RWPE2 (cell line): Measurements from ENCODE around the gene DENND2A.

Source experiments
- ATAC-seq: fragments of 200-7000 bp; cut with Tn5 transposase; 3 replicates; pipeline ENCODE4 v1.9.1; 2021; ENCODE audit warnings: low read depth
- DNase-seq: peaks from one replicate; pipeline ENCODE4 v3.0.0-alpha.2; 2020; ENCODE audit warnings: low spot score
- H3K27ac ChIP-seq: fragments of 450-650 bp; 2 replicates; pipeline ENCODE4 v1.5.1; 2017; ENCODE audit warnings: mild to moderate bottlenecking; ENCODE audit not compliant: poor library complexity, severe bottlenecking
- H3K27me3 ChIP-seq: fragments of 250-450 bp; sonication (Bioruptor Pico); 2 replicates; pipeline ENCODE4 v1.5.1; 2021; ENCODE audit warnings: mild to moderate bottlenecking, moderate library complexity; ENCODE audit not compliant: insufficient read depth, poor library complexity, severe bottlenecking
- H3K36me3 ChIP-seq: fragments of 250-450 bp; sonication (Bioruptor Pico); 2 replicates; pipeline ENCODE4 v1.5.1; 2020; ENCODE audit warnings: low read depth, mild to moderate bottlenecking, moderate library complexity
- H3K4me1 ChIP-seq: fragments of 250-450 bp; sonication (Bioruptor Pico); 2 replicates; pipeline ENCODE4 v1.5.1; 2021; ENCODE audit warnings: mild to moderate bottlenecking, moderate library complexity; ENCODE audit not compliant: insufficient read depth, poor library complexity, severe bottlenecking
- H3K4me3 ChIP-seq: fragments of 250-450 bp; sonication (Bioruptor Pico); 2 replicates; pipeline ENCODE4 v1.5.1; 2021; ENCODE audit warnings: mild to moderate bottlenecking, moderate library complexity; ENCODE audit not compliant: severe bottlenecking
- H3K9me3 ChIP-seq: fragments of 250-450 bp; sonication (Bioruptor Pico); 2 replicates; pipeline ENCODE4 v1.5.1; 2021; ENCODE audit warnings: mild to moderate bottlenecking, moderate library complexity; ENCODE audit not compliant: severe bottlenecking
- TF ChIP-seq, protein P1 (sequence below): fragments of 450-650 bp; IDR thresholded peaks from one replicate; pipeline ENCODE4 v1.5.1; 2017; ENCODE audit warnings: mild to moderate bottlenecking, moderate library complexity; ENCODE audit not compliant: poor library complexity, severe bottlenecking

The DENND2A gene

GRCh38 chr7:140659856-140660255, 19.2 kb upstream of the DENND2A start:
- H3K9me3 ChIP-seq = no peaks in the 10 kb centered on the region
- no peak overlapping the region for H3K27ac ChIP-seq
- no peaks in the 10 kb centered on the region for H3K4me1 ChIP-seq
- H3K4me3 ChIP-seq = no peak overlapping the region
- peak; percentile 23; the same call in 1 of the 3 replicates for ATAC-seq
- H3K27me3 ChIP-seq = no peaks in the 10 kb centered on the region
- H3K36me3 ChIP-seq = no peaks in the 10 kb centered on the region
- no peak for DNase-seq
- TF ChIP-seq, protein P1, sequence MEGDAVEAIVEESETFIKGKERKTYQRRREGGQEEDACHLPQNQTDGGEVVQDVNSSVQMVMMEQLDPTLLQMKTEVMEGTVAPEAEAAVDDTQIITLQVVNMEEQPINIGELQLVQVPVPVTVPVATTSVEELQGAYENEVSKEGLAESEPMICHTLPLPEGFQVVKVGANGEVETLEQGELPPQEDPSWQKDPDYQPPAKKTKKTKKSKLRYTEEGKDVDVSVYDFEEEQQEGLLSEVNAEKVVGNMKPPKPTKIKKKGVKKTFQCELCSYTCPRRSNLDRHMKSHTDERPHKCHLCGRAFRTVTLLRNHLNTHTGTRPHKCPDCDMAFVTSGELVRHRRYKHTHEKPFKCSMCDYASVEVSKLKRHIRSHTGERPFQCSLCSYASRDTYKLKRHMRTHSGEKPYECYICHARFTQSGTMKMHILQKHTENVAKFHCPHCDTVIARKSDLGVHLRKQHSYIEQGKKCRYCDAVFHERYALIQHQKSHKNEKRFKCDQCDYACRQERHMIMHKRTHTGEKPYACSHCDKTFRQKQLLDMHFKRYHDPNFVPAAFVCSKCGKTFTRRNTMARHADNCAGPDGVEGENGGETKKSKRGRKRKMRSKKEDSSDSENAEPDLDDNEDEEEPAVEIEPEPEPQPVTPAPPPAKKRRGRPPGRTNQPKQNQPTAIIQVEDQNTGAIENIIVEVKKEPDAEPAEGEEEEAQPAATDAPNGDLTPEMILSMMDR = no peak

- no peaks in the 10 kb centered on the region for H3K27me3 ChIP-seq
- H3K36me3 ChIP-seq = no peaks in the 10 kb centered on the region
- H3K27ac ChIP-seq = no peak overlapping the region
- DNase-seq (no peak), ATAC-seq (no peak)
- TF ChIP-seq, protein P1 = no peak
- no peaks in the 10 kb centered on the region for H3K4me1 ChIP-seq
- no peak overlapping the region for H3K4me3 ChIP-seq
- H3K9me3 ChIP-seq = no peaks in the 10 kb centered on the region
These were observed 17.3 kb upstream of the DENND2A start for GRCh38 chr7:140657891-140658290.

- Histone ChIP-seq H3K4me3 (peak overlapping the region; percentile 8), H3K27me3 (no peaks in the 10 kb centered on the region), H3K9me3 (no peaks in the 10 kb centered on the region), H3K27ac (no peak overlapping the region), H3K36me3 (no peaks in the 10 kb centered on the region), H3K4me1 (no peaks in the 10 kb centered on the region)
- TF ChIP-seq, protein P1 = no peak
- peak; percentile 77 for ATAC-seq
- DNase-seq = no peak
These were observed 16.2 kb upstream of the DENND2A start for GRCh38 chr7:140656548-140657515.

GRCh38 chr7:140655511-140656408, 15.1 kb upstream of the DENND2A start:
- Histone ChIP-seq H3K9me3 (no peaks in the 10 kb centered on the region), H3K27me3 (no peaks in the 10 kb centered on the region), H3K36me3 (no peaks in the 10 kb centered on the region), H3K4me3 (no peak overlapping the region), H3K27ac (no peak overlapping the region), H3K4me1 (peaks cover 7% of the 10 kb centered on the region)
- DNase-seq (no peak), ATAC-seq (no peak)
- TF ChIP-seq, protein P1 = no peak
